NCI-H1048 (cell line): ENCODE measurements around the gene DAP.
A peak's percentile ranks its signal among the peaks of the same experiment; 100 is the strongest.
"Not testable (repeated sequence)": the region's sequence is repeated elsewhere in the genome, so short reads cannot be mapped to it uniquely, and the experiment has no call there.

Experiments used
- DNase-seq: peaks from one replicate; lab custom pipeline; 2025; lab: John Stamatoyannopoulos, UW

DAP gene, protein sequence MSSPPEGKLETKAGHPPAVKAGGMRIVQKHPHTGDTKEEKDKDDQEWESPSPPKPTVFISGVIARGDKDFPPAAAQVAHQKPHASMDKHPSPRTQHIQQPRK

DNA sequence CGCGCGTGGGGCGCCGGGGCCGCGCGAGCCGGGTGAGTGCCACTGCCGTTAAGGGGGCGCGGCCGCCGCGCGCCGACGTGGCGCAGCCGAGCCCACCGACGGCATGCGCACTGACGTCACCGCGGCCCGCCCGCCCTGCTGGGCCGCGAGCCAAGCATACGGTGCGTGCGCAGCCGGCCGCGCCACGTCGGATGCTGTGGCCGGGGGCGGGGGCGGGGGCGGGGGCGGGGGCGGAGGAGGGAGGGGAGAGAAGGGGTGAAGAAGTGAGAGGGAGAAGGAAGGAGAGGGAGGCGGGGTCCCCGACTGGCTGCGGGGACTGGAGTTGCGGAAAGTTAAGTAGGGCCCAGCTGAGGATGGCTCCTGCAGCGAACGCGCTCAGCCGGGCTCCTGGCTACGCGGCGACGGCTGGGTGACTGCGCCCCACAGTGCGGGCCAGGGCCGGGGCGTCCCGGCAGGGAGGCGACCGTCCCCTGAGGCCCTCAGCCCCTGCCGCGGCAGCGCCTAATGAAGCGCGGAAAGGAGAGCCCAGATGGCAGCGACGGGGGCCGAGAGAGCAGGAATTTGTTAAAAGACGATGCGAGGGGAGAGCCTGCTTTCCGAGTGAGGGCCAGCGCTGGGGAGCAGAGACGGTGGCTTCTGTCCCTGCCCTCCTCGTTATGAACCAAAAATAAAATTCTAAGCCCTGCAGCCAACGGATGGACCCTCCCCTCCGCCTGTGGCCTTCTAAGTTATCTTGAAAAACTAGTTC, at the start of gene DAP:
DAP (minus strand) TSS at position 50 of the 748 bp plus-strand sequence. CDS start 166 bp downstream, outside the sequence.
- DNase-seq, result peak; percentile 76

DNA sequence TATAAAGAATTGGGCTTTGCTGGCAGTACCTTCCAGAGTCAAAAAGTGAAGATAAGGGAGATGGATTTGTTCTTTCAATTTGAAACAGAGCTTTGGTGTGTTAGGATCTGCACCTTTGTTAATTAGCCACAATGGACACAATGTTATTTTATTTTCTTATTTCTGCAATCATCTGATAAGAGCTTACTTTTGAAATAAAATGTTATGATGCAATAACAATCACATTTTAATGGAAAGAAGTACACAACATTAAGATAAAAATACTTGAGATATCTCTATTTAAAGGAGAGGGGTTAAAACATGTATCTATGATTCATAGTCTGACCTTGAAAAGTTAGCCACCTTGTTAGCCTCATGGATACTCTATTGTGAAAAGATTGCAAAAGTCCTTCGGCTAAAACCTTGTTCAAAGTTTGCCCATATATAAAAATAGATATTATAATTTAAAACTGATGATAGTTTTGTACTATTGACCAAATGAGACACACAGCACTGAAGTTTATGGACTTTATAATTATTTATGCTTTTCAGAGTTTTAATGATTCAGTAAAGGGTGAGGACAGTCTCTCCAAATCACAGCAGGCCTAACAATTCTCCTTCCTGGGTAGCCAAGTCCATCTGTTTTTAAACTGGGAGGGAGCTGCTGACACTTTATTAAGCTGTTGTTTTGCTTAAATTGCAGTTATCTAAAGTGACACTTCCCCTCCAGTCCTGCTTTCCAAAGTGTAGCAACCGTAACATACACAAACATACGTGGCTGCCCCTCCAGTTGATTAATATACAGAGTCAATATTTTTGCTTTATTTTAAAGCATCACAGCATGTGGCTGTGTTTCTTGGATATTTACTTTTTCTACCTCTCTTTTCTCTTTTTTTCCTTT, 47.6 kb upstream of the DAP start:
- DNase-seq, result no peak

DNA sequence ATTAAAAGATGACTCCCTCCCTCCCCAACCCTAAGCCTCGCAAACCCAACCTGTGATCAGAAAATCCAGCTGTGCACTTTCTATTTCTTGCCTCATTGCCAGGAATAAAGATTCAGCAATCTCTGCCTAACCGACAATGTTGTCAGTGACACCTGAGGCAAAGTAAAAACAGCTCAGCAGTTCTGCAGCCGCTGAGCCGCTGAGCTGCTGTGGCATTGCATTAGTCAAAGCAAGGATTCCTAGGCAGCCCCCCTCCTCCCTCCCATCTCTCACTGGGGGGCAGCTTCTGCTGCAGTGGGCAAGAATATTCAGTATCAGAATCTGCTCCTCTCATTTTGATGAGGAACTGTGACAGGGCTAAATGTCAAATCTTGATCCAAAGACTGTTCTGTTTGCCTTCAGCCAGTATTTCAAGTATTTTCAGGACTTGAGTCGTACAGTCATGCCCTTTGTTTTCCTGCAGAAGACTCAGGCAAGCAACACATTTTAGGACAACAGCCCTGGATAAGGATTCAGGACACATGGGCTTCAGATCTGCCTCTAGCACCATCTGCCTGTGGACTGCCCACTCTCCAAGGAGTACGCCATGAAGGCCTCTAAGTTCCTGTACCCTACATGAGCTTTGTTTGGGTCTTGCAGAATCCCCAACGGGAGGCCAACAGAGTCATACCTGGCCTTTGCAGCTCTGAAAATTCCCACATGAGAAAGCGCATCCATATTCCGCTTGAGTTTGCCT, 41.1 kb upstream of the DAP start:
- no peak for DNase-seq

DNA sequence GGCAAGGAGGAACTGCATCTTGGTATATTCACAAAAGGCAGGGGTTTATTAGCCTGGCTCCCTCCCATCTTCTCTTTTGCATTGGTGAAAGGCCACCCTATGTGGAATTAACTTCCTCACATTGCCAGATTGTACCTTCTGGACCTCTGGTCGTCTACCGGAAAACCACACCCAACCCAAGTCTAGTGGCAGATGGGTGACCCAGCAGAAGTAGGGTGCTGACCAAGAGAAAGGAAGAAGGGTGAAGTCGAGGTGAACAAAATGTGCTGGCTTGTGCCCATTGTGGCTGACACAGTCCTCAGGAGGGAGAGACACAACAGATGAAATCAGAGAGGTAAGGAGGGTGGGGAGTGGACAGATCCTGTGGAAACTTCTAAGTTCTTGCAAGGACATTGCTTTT, 39.8 kb upstream of the DAP start:
- DNase-seq, result no peak

DNA sequence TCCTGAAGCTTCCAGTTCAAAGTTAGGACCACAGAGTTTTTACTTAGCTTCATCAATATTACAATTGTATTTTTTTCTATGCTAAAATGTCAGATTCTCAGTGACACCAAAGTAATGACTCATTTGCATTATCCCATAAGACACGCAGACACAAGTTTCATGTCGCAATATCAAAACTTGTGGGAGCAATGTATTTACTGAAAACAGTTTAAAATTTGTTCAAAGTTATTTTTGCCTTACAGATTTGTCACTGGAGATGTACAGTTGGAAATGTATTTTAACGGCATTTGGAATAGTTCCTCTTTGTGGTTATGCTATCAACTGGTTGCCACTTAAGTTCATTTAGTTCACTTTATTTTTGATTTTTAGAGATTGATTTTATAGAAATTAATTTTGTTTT, 36.2 kb upstream of the DAP start:
- no peak for DNase-seq

DNA sequence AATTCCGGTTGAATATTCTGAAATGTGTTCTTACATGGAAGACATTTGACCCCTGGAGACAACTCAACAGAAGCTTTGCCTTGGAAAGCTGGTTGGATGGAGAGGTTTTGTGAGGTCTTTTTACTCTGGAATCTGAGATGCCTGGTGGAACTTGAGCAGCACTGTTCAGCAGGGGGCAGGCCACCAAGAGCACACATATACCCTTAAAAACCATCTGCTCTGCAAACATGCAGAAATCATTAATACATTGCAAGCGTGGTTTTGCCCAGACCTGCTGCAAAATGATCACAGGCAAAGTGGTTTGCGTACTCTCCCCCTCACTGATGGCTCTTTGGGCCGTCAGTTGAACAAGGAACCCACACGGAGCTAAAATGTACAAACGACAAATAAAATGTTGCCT, 32.8 kb upstream of the DAP start:
- no peak for DNase-seq

DNA sequence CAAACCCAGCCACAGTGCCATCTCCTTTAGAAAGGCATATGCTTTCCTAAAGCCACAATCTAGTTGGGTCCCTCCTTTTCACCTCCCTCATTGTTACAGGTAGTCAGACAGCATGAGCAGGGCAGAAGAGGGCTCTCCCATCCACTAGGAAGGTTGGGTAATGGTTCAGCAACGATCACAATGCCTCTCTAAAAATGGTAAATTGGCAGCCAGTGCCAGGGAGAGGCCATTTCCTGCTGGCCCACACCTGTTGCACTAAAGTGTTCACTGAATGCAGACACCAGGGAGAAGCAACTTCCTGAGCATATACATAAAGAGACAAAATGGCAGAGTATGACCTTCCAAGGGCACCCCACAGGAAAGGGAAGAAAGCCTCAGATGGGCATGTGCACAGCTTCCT, 31.3 kb upstream of the DAP start:
- DNase-seq, result no peak

DNA sequence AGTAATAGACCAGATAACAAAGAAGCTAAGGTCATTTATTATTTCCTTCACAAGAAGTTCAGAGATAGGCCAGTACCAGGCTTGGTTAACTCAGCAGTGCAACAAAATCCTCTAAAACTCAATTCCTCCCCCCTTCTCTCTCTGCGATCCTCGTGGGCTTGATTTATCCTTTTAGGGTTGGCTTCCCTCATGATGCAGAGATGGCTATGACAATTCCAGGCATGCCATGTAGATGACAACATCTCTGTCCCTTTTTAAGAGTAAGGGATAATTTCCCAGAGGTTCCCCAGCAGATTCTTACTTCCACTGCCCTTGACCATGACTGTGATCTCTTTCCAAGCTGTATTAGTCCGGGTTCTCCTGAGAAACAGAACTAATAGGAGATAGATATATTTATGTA, 28.7 kb upstream of the DAP start:
- no peak for DNase-seq

DNA sequence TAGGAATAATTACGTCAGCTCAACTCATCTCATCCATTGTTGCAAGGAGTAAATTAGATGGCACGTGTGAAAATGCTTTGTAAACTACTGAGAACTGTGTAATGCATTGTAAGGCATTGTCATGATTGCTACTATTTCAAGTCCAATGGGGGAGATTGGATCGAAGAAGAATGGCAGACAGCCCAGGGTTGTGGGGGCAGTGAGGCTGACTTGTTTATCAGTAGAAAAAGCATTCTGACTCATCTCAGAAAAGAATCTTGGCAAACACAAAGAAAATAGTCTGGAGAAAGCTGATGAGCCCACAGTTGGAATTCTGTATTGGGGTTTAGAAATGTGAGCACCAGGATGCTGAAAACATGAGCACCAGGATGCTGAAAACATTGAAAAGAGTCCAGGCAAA, 28.0 kb upstream of the DAP start:
- no peak for DNase-seq

DNA sequence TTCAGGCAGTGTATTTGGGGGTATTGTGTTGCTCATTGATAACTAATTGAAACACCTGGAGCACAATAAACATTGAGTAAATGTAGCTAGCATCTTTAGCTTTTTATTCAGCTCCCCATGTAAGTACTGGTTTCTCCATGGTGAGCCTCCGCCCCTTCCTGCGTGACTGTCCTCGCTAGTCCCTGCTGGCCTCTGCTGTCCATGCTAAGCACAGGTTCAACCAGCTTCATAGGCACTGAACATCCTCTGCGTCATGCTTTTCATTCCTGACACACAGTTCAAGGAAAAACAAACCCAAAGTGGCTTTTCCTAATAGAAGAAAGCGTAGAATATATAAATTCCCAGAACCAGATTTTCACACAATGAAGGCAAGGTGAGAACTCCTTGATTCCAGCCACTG, 27.3 kb upstream of the DAP start:
- no peak for DNase-seq

DNA sequence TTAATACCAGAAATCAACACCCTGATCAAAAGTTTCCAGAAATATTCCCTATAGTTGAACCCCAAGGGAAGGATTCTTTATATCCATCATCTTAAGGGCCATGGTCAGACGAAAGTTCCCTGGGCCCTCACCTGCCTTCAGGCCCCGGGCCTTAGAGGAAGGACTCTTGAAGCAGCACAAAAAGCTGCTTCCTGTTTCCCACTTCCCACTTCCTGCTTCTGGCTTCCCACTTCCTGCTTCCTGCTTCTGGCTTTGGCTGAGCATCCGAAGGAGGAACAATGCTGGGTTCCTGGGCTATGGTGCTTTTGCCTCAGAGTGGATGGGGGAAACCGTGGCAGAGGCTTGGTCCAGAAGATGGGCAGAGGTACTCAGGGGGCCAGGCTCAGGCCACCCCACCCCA, 25.8 kb upstream of the DAP start:
- DNase-seq, result no peak

DNA sequence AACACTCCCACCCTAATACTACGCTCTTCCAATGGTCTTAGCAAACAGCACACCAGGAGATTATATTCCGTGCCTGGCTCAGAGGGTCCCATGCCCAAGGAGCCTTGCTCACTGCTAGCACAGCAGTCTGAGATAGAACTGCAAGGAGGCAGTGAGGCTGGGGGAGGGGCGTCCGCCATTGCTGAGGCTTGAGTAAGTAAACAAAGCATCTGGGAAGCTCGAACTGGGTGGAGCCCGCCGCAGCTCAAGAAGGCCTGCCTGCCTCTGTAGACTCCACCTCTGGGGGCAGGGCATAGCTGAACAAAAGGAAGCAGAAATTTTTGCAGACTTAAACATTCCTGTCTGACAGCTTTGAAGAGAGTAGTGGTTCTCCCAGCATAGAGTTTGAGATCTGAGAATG, 19.2 kb upstream of the DAP start:
- not testable (repeated sequence) for DNase-seq

DNA sequence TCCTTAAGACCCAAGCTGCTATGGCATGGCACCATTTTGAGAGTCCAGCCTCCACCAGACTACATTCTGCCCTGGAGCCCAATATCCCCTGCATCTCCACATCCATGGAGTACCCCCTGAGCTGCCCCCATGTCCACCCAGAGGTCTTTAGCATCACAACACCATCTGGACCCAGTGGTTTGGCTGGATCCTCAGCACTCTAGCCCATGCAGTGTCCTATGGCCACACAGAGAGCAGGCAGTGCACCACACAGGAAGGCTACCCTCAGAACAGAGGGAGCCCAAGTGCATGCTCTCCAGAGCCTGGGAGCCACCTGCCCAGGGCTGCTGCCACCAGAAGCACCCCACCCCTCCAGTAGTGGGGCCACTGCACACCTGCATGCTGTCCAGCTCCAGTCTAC, 18.6 kb upstream of the DAP start:
- no peak for DNase-seq

DNA sequence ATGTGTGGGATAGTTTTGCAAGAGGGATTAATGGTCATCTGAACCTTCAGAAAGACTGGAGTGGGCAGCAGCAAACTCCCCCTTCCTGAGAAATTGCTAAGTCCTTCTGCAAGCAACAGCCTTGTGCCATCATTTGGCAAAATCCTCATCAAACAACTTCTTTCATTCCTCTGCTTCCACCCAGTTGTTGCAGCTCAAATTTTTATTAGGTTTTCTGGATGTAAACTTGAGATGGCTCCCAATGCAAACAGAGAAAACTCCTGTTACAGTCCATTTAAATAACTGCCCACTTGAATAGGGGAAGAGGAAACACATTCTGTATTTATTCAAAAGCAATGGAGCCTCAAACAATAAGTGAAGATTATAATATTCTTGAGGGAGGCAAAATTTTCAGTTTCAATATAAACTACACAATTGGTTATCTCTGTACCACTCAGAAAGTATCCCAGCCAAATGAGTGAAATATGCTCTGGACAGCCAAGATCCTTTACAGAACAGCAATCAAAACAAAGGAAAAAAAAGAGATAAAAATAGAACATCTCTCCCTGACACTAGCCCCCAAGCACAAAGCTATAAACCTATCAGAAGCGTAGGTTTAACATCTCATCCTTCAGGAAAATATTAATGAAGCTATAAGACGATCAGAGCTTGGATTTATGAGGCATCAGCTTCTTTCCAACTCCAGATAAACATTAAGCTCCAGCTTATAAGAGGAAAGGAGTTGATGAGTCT, 17.3 kb upstream of the DAP start:
- DNase-seq, result no peak

DNA sequence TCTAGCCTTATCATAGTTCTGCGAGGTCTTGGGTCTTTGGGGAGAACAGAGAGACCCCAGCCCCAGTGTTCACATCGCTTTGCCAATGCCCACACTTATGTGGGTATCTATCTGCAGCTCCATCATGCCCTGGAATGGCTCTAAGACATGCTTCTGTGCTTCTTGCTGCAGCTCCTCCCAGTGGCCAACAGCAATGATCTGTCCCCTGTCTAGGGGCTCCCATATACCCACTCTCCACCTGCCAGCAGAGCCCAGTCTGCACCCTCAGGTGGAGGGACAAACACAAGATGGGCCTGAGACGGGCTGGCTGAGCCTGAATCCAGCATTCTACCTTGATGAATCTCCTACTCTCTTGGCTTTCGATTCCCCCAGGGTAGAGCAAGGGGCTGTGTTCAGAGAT, 14.6 kb upstream of the DAP start:
- no peak for DNase-seq

DNA sequence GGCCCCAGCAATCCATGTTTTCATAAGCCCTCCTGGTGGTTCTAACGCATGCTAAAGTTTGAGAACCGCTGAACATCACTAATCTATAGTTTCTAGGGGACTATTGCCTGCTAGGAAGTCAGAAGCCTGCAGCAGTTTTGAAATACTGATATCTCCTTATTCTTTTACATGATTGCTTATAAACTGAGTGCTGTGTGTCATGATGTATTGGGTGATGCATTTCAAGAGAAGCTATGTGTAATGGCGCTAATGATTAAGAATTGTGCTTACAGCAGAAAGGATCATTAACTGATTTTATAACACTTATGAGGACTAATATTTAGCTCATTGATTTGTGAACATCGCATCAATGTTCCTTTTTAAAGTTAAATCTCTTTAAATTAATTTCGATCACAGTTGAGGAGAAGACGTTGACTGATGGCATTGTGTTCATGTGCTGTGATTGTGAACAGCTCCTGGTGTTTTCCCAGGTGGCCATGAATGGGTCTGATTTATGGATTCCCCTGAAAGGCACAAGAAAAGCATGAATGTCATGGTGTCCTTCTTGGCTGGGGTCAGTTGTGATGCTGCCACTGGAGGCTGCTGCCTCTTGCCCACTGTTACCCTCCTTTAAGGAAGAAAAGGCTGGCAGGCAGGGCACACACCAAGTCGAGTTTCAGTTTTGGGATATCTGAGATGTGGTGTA, 12.0 kb upstream of the DAP start:
- no peak for DNase-seq

DNA sequence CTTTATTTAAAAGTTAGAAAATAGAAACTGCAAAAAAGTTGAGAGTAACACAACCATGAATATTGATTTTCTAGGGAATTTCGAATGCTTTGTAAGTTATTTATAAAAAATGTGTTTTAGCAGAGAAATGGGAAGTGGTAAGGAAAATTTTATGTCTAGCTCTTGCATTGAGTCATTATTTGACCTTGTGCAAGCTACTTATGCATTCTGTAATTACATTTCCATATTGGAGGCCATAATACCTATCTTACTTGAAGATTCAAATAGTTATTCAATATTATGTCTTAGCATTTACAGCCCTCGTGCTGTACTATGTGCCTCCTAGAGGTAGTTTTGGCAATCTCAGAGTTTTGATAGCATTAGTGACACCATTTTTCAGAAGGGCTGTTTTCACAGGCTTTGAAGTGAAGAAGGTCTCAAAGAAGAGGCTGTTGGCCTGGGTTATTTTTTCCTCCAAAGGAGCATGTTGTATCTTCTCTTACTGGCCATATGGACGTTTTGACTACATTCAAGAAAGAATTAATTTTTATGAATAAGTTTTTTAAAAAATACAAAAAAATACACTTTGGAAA, 7.4 kb upstream of the DAP start:
- no peak for DNase-seq

DNA sequence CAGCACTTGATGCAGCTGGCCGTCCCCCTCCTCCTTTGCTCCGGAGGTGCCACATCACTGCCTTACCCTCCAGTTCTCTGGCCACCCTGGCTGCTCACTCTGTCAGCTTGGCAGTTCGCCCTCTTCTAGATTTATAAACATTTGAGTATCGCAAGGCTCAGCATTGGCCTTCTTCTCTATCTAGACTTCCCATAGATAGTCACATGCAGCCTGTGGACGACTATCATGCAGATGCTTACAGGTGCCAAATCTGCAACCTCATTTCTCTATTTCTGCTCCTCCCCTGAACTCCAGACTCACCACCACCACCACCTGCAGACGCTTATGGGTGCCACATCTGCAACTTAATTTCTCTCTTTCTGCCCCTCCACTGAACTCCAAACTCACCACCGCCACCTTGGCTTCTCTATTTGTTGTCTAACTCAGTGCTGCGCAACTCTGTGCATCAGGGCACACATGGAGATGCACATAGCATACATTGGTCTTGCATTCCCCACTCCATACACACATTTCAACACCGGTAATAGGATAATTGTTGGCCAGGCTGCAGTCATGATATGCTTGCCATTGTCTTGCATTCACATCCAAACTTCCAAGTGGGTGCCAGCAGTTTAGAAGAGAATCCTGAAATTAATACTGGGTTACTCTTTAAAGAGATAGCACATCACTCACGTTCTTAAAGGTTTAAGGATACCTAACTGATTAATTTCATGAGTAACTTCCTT, 1.9 kb upstream of the DAP start:
- DNase-seq, result no peak

DNA sequence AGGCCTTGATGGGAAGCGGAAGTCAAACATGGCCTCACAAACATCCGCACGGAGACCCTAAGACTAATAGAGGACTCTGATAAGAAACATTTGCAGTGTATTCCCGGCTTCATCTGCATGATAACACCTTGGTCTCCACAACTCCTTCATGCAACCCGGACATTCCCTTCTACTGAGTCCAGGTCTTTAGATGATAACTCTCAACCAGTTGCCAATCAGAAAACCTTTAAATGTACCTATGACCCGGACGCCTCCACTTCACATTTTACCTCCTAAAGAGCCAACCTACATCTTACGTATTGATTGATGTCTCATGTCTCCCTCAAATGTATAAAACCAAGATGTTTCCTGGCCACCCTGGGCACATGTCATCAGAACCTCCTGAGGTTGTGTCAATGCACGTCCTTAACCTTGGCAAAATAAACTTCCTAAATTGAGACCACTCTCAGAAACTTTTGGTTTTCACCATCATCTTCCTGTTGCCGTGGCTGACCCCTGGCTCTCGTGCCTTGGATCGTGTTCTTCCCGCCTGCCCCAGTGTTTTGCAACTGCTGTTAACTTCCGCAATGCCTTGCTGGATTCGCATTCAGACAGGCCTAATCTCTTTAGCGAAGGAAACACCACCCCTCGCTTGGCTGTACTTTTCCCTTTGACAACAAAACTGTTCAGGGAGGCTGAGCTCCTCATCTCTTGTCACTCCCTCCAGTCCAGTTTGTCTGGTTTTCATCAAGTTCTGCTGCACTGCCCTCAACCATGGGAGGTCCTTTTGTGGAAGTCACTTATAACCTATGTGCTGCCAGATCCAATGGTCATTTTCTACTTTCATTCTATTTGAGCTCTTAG, 1.1 kb upstream of the DAP start:
- DNase-seq, result no peak

DNA sequence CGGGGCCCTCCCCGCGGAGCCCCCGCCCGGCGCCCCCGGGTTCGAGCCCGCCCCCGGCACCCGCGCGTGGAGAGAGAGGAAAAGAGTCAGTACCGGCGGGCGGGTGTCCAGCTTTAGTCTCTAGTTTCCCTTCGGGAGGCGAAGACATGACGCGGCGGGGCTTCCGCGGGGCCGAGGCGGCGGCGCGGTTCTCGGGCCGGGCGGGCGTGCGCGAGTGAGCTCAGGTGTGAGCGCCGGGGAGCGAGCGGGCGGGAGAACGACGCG, 181 bp downstream of the DAP start:
- no peak for DNase-seq
